Fibroblast of gingiva (primary cell): ENCODE data around the gene MDH2.
A peak's percentile ranks its signal among the peaks of the same experiment; 100 is the strongest.
"Not testable (repeated sequence)": the region's sequence is repeated elsewhere in the genome, so short reads cannot be mapped to it uniquely, and the experiment has no call there.

Experiments
- DNase-seq: peaks from one replicate; pipeline ENCODE4 v3.0.0-alpha.2; 2011; ENCODE audit warnings: low read depth

Gene MDH2, protein sequence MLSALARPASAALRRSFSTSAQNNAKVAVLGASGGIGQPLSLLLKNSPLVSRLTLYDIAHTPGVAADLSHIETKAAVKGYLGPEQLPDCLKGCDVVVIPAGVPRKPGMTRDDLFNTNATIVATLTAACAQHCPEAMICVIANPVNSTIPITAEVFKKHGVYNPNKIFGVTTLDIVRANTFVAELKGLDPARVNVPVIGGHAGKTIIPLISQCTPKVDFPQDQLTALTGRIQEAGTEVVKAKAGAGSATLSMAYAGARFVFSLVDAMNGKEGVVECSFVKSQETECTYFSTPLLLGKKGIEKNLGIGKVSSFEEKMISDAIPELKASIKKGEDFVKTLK

DNA sequence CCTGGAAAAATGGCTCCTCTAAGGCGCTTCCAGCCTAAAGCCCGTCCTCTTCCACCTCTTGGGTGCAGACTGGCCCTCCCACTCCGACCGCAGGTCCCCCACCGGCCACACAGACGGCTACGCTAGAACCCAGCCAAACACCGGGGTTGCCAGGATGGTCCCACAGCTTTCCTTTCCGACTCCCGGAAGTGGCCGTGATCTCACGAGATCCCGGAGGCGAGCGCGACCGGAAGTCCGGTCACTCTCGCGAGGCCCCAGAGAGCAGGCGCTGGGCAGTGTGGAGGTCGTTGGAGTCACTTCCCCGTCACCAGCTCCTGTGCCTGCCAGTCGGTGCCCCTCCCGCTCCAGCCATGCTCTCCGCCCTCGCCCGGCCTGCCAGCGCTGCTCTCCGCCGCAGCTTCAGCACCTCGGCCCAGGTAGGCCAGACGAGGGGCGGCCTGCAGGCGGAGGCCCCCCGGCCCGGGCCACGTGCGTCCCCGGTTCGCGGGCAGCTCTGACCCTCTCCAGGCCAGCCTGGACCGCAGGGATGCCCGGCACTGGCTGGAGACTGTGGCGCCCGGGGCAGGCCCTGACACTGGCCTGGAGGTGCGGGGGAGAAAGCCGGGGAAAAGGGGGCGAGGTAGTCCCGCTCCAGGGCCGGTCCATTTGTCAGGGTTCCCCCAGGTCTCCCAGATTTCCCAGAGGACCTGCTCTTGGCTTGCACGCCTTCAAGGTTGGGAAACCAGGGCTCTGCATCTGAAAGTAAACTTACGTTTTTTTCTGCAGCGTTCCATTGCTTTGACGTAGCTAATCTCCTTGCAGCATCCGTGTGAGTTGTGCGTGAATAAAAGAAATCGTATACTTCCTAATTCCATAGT is at the start of gene MDH2, which contains the start of gene STYXL1:
Gene MDH2 (plus strand): TSS at position 296 of the 857 bp plus-strand sequence. CDS start 55 bp downstream, at position 351.
Gene STYXL1 (minus strand): TSS at position 190 of the 857 bp plus-strand sequence. CDS start 17,477 bp downstream, outside the sequence.
- peak; percentile 96 for DNase-seq

DNA sequence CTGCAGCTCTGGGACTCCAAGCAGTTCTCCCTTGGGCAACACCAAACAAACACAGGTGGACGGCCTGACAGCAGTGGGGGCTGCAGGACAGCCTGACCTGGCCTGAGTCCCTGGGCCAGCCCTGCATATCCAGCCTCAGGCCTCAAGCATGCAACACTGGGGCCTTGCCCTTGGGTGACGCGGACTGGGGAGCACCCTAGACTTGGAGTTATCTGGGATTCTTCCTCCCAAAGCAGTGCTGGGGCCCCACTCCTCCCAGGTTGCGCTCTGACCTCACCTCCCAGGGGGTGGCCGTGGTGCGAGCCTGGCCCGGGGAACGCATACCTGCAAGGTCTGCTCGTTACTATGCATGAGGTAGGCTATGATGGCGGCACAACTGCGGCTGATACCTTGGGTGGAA is 47.3 kb upstream of the MDH2 start:
- DNase-seq: no peak

DNA sequence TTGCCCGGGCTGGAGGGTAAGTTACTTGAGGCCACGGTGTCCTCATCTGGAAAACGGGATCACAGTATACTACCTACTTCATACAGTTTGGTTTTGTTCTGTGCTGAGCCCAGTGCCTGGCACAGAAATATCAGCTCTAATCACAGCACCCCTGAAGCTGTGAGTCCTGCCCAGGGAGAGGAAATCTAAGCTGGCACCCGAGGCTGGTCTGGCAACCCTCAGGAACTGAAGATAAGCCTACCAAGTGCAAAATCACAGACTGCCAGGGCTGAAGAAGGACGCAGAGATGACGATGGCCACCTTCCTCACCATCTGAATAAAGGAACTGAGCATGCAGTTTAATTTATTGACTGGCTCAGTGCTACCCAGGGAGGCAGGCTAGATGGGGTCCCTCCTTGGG is 45.8 kb upstream of the MDH2 start:
- no peak for DNase-seq

DNA sequence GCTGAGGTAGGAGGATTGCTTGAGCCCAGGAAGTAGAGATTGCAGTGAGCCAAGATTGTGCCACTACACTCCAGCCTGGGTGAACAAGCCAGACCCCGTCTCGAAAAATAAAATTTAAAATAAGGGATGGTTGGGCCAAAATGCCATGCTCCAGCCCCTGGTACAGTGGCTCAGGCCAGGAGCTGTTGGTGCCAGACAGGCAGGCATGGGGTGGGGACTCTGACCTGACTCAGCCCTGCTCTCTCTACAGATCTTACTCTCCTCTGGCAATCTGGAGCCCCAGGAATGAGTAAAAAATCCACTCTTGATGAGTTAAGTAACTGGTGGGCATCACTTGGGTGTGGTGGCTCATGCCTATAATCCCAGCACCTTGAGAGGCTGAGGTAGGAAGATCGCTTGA is 45.1 kb upstream of the MDH2 start:
- DNase-seq: no peak

DNA sequence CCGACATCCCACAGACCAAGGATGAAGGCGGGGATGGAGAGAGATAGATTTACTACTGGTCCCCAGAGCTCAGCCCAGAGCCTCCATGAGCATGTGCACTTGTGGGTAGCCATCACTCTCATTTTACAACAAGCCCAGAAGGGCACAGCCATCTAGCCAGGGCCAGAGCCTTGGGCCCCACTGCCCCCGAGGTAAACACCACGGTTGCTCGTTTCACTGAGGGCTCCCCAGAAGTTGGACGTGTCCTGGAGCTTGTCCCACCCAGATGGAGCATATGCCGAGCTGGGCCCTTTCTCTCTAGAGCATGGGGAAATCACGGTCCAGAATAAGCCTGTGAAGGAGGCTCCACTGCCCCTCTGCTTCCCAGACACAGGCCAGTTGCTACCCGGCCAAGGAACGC is 44.6 kb upstream of the MDH2 start:
- no peak for DNase-seq

DNA sequence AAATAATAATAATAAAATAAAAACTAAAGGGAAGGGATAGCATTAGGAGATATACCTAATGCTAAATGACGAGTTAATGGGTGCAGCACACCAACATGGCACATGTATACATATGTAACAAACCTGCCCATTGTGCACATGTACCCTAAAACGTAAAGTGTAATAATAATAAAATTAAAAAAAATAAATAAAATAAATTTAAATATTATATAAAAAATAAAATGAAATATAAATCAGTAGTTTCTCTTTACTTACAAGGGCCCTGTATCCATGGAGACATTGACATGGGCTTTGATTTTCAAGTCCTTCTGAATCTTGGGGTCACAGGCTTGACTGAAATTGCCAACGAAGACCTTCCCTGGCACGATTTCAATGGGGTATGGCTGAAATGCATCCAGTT is 42.9 kb upstream of the MDH2 start:
- not testable (repeated sequence) for DNase-seq

DNA sequence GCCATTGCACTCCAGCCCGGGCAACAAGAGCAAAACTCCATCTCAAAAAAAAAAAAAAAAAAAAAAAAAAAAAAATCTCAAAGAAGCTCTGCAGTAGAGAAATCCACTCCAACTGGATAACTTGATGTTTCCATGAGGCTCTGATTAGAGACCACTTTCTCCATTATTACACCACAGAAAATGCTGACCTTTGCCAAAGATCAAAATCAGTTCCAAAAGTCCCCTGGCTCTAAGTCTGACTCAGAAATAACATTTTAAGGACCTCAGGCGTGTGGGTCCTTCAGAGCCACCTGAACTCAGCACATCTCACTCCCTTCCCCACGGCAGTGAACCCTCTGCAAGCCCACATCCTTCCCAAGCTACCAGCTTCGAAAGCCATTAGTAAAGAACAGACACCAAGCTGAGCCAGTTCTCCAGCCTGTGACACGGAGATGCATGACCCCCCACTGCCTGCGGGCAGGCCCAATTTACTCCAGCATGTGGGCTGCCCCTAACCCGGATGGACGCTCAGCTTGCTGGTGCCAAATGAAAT is 39.7 kb upstream of the MDH2 start:
- DNase-seq: no peak

DNA sequence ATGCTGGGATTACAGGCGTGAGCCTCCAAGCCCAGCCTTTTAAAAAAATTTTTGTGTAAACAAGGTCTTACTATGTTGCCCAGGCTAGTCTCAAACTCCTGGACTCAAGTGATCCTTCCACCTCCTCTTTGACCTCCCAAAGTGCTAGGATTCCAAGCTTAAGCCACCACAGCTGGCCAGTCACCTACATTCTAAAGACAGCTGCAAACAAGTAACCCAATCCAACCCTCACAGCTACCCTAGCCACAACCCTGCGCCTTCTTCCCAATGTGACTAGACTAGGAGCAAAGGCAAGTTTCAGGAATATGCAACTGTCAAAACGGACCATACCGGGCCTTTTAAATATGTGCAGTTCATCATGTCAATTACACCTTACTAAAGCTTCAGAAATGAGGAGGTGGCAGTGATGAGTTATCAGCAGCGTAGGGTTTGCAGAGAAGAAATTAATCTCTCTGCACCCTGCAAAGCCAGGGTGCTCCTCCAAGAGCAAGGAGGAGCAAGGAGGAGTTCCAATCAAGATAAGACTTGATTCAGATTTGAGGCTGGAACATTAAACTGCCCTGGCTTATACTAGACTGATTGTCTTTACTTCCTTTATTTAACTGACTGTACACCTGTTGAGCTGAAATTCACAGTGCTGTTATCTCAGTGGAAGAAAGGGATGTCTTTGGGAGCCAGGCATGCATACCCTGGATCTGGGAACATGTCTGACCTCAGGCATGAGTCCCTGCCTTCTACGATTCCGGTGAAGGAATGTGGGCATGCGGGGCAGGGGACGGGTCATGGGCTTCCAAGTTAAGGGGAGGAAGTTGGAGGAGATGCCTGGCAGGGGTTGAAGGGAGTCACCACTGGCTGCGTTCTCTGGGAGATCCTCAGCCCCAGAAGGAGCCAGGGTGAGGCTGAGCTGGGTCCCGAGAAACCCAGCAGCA is 38.0 kb upstream of the MDH2 start:
- DNase-seq: no peak

DNA sequence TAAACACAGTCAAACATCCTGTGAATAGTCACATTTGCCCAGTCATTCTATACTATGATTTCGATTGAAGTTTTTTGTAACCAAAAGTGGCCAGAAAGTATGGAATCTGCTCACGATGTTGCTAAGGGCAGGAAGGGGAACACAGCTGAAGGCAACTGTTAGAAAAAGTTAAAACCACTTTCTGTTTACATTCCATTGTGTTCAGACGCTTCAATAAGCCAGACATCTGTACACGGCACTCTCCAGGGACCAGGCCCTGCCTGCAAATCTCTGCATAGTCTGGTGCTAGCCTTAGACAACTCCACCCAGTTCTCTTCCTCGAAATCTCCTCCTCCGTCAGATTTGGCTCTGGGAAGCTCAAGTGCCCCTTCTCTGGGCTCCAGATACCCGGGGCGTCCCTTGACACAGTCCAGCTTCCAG is 36.5 kb upstream of the MDH2 start:
- DNase-seq: peak; percentile 91

DNA sequence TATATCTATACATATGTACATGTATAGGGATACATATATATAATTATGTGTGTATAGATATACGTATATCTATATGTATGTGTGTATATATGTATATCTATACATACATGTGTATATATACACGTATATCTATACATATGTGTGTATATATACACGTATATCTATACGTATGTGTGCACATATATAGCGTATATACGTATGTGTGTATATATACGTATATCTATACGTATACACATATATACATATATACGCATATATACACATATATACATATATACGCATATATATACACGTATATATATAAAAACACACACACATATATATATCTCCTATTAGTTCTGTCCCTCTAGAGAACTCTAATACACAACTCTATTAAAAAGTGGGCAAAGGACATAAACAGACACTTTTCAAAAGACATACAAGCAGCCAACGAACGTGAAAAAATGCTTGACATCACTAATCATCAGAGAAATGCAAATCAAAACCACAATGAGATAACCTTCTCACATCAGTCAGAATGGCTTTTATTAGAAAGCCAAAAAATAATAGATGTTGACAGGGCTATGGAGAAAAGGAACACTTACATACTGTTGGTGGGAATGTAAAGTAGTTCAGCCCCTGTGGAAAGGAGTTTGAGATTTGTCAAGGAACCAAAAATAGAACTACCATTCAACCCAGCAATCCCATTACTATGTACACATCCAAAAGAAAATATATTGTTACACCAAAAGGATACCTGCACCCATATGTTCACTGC is 31.5 kb upstream of the MDH2 start:
- DNase-seq: no peak

DNA sequence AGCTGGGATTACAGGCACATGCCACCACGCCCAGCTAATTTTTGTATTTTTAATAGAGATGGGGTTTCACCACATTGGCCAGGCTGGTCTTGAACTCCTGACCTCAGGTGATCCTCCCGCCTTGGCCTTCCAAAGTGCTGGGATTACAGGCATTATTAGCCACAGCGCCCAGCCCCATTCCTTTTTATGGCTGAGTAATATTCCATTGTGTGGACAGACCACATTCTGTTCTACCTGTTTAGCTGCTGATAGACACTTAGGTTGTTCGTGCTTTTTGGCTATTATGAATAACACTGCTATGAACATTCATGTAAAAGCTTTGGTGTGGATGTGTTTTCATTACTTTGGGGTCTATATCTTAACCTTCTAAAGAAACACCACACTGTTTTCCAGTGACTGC is 29.4 kb upstream of the MDH2 start:
- DNase-seq: not testable (repeated sequence)

DNA sequence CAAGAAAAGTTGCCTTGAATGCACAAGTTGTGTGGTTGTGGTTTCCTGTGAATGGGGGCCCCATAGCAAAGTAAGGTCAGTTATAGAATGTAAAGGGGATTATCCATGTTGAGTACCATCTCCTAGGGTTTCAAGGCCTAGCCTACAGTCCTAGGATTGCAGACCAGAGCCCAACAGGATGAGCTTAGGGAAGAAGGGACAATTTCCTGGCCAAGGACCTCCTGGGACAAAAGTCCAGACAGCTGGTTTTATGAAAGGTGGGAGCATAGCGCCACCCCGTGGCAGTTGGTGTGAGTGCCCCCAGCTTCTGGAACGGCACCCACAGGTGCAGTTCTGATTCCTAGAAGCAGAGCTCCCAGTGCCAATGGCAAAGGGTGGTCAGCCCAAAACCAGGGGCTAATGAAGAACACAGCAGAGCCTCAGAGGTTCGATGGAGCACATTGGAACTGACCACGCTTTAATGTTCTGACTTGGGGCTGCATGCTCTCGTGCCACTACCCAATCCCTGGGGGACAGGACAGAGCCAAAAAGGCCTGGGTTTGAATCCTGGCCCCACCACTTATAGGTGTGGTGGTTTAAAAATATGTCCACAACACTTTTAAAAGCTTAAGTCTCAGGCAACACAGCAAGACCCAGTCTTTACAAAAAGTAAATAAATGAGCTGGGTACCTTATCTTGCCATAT is 27.7 kb upstream of the MDH2 start:
- peak; percentile 46 for DNase-seq

DNA sequence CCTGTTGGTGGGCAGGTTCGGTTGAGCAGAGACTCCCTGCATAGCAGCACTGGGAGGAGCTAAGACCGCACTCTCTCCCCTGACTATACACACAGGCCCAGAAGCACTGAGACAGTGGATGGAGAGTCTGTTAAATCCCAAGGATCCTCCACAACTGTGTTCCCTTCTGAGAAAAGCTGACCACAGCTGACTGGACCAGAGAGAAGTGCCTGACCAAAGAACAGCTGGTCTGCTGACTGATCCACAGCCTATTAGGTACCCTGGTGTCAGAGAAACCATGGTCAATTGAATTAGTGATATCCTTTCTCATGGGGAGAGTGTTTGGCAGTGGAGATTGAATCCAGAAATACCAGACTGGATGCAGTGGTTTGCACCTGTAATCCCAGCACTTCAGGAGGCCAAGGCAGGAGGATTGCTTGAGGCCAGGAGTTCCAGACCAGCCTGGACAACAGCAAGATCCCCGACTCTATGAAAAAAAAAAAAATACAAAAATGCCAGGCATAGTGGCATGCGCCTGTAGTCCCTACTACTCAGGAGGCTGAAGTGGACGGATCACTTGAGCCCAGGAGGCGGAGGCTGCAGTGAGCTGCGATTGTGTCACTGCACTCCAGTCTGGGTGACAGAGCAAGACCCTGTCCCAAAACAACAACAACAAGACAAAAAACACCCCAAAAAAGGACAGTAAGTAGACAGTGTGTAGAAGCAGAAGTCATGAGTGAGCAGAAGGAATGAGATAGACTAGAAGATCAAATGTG is 25.7 kb upstream of the MDH2 start:
- no peak for DNase-seq

DNA sequence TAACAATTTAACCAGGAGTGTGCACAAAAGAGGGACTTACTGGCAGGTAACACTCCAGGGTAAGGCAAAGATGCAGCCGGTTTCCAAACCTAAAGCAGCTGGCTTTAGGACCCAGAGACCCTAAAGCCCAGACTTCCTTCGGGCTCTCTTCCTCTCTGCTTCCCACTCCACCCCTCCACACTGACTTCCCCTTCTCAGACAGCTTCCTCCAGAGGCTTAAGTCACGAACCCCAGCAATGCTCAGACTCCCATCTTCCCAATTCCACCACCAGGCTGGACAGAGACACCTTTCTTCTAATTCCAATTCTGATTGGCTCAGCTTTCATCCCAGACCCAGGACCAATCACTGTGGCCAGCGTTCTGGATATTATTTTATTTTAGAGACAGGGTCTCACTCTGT is 24.9 kb upstream of the MDH2 start:
- no peak for DNase-seq

DNA sequence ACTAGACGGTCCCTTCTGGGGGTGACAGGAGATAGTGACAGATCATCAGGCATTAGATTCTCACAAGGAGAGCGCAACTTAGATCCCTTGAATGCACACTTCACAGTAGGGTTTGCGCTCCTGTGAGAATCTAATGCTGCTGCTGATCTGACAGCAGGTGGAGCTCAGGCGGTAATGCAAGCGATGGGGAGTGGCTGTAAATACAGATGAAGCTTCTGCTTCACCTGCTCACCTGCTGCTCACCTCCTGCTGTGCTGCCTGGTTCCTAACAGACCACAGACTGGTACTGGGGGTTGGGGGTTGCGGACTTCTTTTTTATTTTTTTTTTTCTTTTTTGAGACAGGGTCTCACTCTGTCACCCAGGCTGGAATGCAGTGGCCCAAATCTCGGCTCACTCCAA is 18.2 kb upstream of the MDH2 start:
- not testable (repeated sequence) for DNase-seq

DNA sequence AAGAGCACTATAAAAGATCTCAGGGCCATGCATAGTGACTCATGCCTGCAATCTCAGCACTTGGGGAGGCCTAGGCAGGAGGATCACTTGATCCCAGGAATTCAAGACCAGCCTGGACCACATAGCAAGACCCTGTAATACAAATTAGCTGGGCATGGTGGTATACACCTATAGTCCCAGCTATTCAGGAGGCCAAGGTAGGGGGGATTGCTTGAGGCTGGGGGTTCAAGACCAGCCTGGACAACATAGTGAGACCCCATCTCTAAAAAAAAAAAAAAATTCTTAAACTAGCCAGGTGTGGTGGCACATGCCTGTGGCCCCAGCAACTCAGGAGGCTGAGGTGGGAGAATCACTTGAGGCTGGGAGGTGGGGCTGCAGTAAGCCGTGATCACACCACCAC is 15.9 kb upstream of the MDH2 start:
- DNase-seq: no peak

DNA sequence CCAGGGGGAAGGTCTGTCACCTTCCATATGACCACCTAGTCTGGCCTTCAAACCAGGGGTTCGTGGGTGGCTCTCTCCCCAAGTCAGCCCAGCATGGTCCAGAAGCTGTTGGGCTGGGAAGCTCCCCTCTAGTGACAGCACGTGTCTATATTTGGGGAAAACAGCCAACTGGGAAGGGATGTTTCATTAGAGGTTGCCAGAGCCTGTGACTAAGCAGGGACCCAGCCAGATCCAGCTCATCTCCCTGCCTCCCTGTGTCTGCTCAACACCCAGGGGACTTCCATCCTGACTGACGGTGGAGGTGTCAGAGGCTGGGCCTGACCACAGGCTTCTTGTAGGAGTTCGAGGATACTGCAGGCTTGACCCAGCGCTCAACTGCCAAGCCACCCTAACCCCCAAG is 10.6 kb upstream of the MDH2 start:
- peak; percentile 86 for DNase-seq

DNA sequence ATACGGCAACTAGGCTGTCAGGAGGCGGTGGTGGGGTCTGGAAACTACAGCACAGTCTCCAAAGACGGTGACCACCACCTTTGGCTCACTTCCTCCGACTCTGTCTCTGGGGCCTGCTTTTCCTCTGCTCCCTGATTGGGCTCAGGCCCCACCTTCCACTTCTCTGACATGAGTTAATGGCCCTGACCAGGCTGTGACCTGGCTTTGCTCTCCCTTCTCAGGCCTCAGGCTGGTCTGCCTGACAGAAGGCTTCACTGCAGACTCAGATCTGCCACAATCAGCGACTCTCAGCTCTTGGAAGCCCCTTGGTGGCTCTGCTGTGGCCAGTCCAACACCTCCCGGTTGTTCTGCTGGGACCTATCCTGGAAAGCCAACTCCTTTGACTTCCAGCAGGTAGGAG is 7.8 kb upstream of the MDH2 start:
- DNase-seq: no peak

DNA sequence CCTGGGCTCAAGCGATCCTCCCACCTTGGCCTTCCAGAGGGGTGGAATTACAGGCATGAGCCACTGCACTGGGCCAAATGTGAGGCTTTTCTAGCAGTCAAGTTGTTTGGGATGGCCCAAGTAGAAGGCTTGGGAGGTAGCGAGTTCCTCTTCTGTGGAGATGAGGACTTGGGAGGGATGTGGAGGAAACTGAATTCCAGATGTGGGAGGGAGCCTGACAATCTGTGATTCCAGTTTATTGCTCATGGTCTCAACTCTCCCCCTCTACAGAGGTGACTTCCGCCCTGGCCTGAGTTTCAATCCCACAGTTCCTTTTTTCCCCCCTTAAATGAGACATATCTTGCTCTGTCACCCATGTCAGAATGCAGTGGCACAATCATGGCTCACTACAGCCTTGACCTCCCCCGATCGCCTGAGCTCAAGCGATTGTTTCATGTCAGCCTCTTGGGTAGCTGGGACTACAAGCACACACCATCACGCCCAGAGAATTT is 3.5 kb upstream of the MDH2 start:
- DNase-seq: no peak
